ENCODE measurements around the gene CNTNAP5. TPM values are rescaled to one million over a fixed set of nuclear protein-coding genes. Genes with fewer than 3 reads are reported as not detected.
A peak's percentile ranks its signal among the peaks of the same experiment; 100 is the strongest.

CNTNAP5 gene
- polyA plus RNA-seq, 1 experiment = not detected

DNA sequence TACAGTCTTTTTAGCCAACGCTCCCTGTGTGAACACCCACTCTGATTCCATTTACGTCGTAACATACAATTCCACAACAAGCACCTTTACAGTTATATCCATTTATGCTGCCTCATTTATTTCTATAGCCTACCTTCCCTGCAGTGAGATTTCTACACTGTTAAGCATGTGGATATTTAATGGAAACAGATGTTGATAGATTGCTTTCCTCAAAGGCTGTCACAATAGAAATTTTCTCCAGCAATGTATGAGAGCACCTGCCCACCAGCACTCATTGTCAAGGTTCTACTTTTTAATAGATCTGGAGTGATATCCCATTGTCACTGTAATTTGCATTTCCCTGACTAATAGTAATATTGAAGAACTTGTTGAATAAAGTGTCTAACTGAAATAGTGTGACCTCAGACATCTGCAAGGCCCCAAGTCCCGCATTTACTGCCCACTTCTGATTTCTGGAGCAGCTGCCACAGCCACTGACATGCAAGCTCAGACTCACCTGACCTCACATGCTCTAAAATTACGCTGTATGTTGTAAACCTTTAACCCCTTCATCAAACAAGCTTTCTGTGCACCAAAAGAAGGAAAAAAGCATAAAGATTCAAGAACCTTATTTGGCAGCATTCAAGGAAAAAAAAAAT lies 295.1 kb downstream of the CNTNAP5 start:
- H3K36me3 ChIP-seq (ENCODE audit: control insufficient read depth, insufficient read depth, low read length) = no peaks in the 10 kb centered on the region
- ChIA-PET CTCF (no interaction called here), POLR2A (no interaction called here)
- no peak overlapping the region for H3K4me3 ChIP-seq (ENCODE audit: low read depth, low read length)
- DNase-seq (ENCODE audit: low read depth) = no peak
- TF ChIP-seq, protein P1, sequence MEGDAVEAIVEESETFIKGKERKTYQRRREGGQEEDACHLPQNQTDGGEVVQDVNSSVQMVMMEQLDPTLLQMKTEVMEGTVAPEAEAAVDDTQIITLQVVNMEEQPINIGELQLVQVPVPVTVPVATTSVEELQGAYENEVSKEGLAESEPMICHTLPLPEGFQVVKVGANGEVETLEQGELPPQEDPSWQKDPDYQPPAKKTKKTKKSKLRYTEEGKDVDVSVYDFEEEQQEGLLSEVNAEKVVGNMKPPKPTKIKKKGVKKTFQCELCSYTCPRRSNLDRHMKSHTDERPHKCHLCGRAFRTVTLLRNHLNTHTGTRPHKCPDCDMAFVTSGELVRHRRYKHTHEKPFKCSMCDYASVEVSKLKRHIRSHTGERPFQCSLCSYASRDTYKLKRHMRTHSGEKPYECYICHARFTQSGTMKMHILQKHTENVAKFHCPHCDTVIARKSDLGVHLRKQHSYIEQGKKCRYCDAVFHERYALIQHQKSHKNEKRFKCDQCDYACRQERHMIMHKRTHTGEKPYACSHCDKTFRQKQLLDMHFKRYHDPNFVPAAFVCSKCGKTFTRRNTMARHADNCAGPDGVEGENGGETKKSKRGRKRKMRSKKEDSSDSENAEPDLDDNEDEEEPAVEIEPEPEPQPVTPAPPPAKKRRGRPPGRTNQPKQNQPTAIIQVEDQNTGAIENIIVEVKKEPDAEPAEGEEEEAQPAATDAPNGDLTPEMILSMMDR (IDR thresholded peaks at IDR 0.05; ENCODE audit: insufficient read depth, low read depth, low read length) = no peak
- H3K27me3 ChIP-seq (ENCODE audit: control insufficient read depth, insufficient read depth, low read length) = no peaks in the 10 kb centered on the region

DNA sequence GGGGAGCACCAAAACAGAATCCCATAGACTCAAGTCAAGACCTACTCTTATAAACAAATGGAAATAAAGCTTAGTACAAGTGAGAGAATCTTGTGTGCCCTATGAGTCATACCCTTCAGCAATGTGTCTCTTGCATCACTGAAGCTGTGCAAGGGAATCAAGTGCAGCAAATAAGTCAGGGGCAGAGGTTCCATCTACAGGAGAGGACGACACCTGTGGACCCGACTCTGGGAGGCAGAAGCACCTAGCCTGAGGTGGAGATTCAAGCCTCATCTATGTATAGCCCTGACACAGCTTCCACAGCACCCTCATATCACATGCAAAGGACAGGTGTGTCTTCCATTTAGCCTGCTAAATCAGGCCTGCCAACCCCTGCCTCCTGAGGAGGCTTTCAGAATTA lies 298.2 kb downstream of the CNTNAP5 start:
- DNase-seq (ENCODE audit: low read depth) = no peak
- no peak overlapping the region for H3K4me3 ChIP-seq (ENCODE audit: low read depth, low read length)
- CTCF ChIA-PET = no interaction called here
- H3K27me3 ChIP-seq (ENCODE audit: control insufficient read depth, insufficient read depth, low read length) = no peaks in the 10 kb centered on the region
- POLR2A ChIA-PET = no interaction called here
- no peaks in the 10 kb centered on the region for H3K36me3 ChIP-seq (ENCODE audit: control insufficient read depth, insufficient read depth, low read length)
- TF ChIP-seq, protein P1 (IDR thresholded peaks at IDR 0.05; ENCODE audit: insufficient read depth, low read depth, low read length) = no peak

DNA sequence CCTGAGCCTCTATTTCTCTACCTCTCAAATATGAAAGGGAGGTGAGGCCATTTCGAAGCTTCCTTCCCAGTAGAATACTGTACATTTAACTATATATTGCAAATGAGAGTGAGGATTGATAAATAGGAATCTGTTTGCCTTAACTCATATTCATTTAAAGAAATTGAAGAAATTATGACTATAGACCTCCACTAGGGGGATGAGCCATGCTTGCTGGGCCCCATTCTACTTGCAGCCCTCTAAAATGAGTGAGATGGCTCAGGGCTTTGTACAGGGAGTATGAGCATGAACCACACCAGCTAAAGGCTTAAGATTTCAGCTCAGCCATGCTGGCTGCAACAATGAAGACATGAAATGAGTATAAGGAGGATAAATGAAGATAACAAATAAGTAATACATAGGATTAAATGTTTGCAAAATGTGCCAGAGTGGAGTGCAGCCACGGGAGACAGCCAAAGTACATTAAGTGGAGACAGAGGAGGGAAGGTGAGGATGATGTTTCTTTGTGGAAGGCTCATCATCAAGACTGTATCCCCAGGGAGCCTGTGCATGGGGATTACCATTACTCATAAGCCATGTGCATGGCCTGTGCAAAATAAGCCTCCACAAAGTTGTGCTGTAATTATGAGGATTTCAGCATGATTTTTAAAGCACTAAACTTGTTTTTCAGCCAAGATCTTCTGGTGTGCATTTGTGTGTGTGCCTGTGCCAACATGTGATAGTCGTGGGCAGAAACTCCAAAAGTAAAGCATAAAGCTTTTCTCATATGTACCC lies 300.8 kb downstream of the CNTNAP5 start:
- POLR2A ChIA-PET = no interaction called here
- DNase-seq (ENCODE audit: low read depth) = no peak
- no peaks in the 10 kb centered on the region for H3K36me3 ChIP-seq (ENCODE audit: control insufficient read depth, insufficient read depth, low read length)
- no peak overlapping the region for H3K4me3 ChIP-seq (ENCODE audit: low read depth, low read length)
- H3K27me3 ChIP-seq (ENCODE audit: control insufficient read depth, insufficient read depth, low read length) = no peaks in the 10 kb centered on the region
- CTCF ChIA-PET = interaction anchor here (1.1 kb wide), 1 partner anchor 10 kb away, joined by 4 read pairs; no protein-coding TSS in a partner anchor
- TF ChIP-seq, protein P1 (IDR thresholded peaks at IDR 0.05; ENCODE audit: insufficient read depth, low read depth, low read length) = peak; percentile 29; the same call in 1 of the 2 replicates

DNA sequence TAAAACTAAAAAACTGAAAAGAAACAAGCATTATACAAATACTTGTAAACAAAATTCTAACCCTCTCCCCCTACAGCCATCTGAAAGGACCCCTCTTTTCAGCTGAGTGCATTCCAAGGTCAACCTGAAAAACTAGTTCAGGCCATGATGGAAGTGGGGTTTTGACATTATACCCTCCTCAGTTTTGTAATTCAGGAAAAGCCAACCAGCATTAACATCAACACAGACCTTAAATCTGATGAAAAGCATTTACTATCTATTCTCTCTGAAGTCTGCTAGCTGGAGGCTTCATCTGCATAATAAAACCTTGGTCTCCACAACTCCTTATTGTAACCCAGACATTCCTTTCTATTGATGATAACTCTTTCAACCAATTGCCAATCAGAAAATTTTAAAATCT lies 302.2 kb downstream of the CNTNAP5 start:
- DNase-seq (ENCODE audit: low read depth) = no peak
- CTCF ChIA-PET = no interaction called here
- TF ChIP-seq, protein P1 (IDR thresholded peaks at IDR 0.05; ENCODE audit: insufficient read depth, low read depth, low read length) = no peak
- H3K27me3 ChIP-seq (ENCODE audit: control insufficient read depth, insufficient read depth, low read length) = no peaks in the 10 kb centered on the region
- no peak overlapping the region for H3K4me3 ChIP-seq (ENCODE audit: low read depth, low read length)
- POLR2A ChIA-PET = no interaction called here
- H3K36me3 ChIP-seq (ENCODE audit: control insufficient read depth, insufficient read depth, low read length) = no peaks in the 10 kb centered on the region

DNA sequence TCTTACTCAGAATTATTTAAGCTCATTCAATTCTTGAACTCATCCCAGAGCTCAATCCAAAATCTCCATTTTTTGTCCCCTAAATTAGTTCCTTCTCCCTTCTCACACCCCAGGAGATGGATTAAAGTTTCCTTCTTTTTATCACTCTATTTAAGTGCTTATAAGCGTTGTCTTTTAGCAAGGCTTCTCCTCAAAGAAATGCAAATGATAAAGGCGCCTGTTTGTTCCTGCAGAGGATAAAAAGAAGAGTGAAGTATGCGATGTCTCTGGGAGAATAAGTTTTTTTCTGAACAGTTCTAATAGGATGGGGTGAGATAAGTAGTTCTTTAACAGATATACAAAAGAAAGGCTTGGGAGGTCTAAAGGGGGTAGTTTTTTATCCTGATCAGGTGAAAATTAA lies 303.3 kb downstream of the CNTNAP5 start:
- Histone ChIP-seq H3K27me3 (ENCODE audit: control insufficient read depth, insufficient read depth, low read length) (no peaks in the 10 kb centered on the region), H3K36me3 (ENCODE audit: control insufficient read depth, insufficient read depth, low read length) (no peaks in the 10 kb centered on the region), H3K4me3 (ENCODE audit: low read depth, low read length) (no peak overlapping the region)
- ChIA-PET CTCF (no interaction called here), POLR2A (no interaction called here)
- TF ChIP-seq, protein P1 (IDR thresholded peaks at IDR 0.05; ENCODE audit: insufficient read depth, low read depth, low read length) = no peak
- DNase-seq (ENCODE audit: low read depth) = no peak

All from BJ (cell line).